Metanephros (tissue), 1 donor: ENCODE measurements around the gene NT5DC1. TPM values are rescaled to one million over a fixed set of nuclear protein-coding genes. Genes with fewer than 3 reads are reported as not detected.

Experiments used
- total RNA-seq: library from RNA; depleted of rRNA; stranded (reverse); fragments of >200 nt; gene quantifications from one replicate; pipeline ENCODE4 v1.2.3, GENCODE V29; 2014

NT5DC1 gene
- 22.0 TPM for total RNA-seq

GRCh38 chr6:116100419-116101301, at the start of gene NT5DC1:
Gene NT5DC1 (plus strand): TSS chr6:116100853. CDS start chr6:116100931, 78 bp downstream.

DNA sequence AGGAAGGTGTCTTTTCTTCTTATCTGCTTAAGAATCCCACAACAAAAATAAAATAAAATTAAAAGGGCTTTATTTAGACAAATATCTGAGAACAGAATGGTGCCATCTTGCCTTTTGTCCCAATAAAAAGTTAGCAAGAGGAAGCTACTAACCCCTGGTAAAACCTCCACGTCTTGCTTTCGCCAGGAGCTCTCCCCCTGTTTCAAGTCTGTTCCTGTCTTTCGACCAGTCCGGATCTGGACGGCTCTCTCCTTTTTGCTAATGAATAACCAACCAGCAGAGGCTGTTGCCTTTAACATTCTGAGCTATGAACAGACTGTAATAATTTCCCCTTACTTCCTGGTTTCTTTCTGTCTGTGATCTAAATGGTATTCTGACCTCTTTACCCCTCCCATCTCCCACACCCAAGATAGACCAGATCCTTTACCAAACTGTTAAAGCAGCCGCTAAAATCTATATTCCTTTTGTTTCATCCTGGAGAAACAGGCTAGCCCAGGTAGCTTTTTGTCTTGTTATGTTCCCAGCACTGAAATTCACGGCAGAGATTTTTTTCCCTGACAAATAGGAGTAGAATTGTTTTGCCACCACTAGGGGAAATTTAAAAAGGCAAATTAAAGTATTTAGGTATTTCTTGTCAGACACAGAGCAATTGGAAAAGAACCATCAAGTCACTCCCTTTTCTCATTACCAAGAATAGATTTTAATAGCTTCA, 39.9 kb upstream of the NT5DC1 start, which contains the start of gene FRK:
TSS of gene FRK (minus strand) at position 320 of the 712 bp plus-strand sequence. CDS start 580 bp downstream, outside the sequence.

DNA sequence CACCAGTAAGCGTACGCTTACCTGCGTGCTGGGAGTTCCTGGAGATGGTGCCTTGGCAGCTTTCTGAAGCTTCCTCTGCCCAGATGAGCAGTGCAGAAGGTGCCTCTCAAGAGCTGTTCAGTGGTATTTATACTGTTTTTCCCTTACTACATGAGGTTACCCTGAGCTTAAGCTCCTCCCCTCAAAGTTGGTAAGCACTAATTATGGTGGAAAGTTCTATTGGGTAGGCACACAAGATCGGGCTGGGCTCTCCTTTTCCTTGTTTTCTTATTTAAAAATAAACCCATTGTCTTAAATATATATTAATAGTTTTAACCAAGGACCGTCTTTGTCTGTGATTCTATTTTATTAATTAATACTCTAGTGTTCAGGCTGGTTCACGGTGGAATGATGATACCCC, 25.4 kb downstream of the NT5DC1 start, which contains the start of gene COL10A1:
TSS of gene COL10A1 (minus strand) at position 101 of the 400 bp plus-strand sequence. CDS start 640 bp downstream, outside the sequence.

DNA sequence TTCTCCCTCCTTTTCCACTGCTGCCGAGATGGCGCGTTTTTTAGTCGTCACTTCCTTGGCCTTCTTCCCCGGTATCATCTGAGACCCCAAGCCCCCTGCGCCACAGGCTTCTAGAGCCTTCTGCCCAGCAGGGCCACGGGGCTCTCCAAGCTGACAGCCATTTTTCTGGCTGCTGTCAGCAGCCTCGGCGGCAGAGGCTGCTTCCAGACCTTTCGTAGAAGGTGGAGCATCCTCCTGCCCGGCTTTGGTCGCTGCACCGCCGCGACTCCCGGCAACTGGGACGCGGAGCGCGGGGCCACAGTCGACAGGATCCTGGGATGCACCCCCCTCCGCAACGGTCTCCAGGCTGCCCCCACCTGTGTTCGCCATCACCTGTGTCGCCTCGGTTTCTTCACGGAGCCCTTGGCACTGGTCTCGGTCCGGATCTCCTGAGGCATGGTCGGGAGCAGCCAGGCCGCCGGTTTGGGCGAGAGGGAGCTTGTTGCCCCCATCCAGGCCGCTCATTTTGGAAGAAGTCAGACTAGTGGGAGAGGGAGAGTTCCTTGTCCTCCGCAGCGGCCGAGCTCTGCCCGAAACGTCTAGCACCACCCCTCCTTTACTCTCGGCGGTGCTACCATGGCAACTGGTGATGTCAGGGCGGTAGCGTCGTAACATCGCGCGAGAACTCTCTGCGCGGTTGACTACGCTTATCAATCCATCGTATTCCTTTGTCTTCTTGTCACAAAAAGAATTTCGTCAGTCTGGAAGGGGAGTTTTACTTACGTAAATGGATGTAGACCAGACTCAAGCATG, 153.0 kb downstream of the NT5DC1 start, which contains the start of gene TSPYL4:
TSS of gene TSPYL4 (minus strand) at position 571 of the 792 bp plus-strand sequence. CDS start at position 504, 67 bp downstream.

DNA sequence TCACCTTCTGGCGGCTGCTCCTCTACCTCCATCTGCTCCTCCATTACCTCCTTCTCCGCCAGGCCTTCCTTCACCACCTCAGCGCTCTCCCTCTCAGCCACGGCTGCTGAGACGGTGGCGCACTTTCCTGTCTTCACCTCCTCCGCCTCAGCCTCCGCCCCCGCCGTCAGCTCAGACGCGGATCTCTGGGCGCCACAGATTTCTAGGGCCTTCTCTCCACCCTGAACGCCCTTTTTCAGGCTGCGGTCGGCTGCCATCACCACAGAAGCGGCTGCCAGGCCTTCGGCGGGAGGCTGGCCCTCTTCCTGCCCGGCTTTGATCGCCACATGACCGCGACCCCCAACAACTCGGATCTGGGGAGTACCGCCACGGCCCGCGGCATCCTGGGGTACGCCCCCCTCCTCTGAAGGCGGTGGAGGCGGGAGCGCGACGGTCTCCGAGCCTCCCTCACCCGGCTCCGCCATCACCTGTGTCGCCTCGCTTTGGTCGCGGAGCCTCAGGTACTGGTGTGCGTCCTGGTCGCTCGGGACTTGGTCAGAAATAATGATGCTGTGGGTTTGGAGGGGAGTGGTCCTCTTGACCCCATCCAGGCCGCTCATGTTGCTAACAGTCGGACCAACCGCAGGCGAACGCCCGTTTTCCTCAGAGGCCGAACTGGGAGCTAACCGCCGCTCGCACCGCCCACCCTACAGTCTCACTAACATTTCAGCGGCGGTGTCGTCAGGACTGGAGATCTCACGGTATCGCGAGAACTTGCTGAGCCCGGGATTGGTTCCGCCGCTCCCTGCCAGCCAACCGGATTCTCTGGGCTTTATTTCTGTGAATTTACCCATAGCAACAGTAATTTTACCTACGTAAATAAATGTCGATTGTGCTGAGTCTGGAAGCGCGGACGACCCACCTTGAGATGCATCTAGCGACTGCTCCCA, 178.8 kb downstream of the NT5DC1 start, which contains the start of gene TSPYL1:
TSS of gene TSPYL1 (minus strand) at position 699 of the 929 bp plus-strand sequence. CDS start at position 599, 100 bp downstream.

Other genes with a start within 250 kb of the NT5DC1 start
- gene FRK, start 40.0 kb upstream of the NT5DC1 start, total RNA-seq, result 9.6 TPM
- 0.82 TPM for gene COL10A1, start 25.3 kb downstream of the NT5DC1 start, total RNA-seq
- 32.1 TPM for gene TSPYL4, start 153.2 kb downstream of the NT5DC1 start, total RNA-seq
- gene TSPYL1, start 179.1 kb downstream of the NT5DC1 start, total RNA-seq, result 99.7 TPM